Measurements from ENCODE around the gene FILIP1. TPM values are rescaled to one million over a fixed set of nuclear protein-coding genes. Genes with fewer than 3 reads are reported as not detected.

The FILIP1 gene
- total and polyA plus RNA-seq, 9 donors: 1.1 to 7.1 (median 2.7) TPM

DNA sequence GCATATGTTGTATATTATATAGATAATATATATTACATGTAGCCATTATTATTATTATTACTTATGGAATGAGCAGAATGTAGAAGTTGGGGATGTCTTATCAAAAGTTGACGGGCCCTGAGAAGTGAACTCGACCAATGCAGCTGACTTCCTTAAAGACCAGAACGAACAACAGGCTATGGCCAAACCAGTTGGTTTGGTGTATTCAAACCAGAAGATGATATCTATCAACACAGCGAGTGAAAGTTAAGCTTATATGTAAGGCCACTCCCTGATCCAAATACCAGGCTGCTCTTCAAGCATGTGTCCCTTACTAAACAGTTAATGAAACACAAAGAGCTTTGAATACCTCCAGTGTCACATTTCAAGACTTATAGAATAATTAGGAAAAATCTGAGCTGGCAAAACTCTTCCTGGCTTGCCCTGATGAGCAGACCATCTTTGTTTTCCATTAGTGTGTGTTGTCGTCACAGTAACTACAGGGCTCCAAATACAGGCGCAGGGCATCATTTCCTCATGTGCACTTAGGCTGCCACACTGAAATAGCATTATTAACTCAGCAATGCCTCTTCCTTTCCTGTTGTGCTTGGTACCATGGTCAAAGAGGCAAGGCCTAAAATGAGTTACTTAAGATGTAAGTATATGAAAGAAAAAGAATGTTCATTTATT lies 6.6 kb downstream of the FILIP1 start:
- H3K4me1 ChIP-seq (ENCODE audit: insufficient read depth): no peaks in the 10 kb centered on the region
- TF ChIP-seq, protein P1, sequence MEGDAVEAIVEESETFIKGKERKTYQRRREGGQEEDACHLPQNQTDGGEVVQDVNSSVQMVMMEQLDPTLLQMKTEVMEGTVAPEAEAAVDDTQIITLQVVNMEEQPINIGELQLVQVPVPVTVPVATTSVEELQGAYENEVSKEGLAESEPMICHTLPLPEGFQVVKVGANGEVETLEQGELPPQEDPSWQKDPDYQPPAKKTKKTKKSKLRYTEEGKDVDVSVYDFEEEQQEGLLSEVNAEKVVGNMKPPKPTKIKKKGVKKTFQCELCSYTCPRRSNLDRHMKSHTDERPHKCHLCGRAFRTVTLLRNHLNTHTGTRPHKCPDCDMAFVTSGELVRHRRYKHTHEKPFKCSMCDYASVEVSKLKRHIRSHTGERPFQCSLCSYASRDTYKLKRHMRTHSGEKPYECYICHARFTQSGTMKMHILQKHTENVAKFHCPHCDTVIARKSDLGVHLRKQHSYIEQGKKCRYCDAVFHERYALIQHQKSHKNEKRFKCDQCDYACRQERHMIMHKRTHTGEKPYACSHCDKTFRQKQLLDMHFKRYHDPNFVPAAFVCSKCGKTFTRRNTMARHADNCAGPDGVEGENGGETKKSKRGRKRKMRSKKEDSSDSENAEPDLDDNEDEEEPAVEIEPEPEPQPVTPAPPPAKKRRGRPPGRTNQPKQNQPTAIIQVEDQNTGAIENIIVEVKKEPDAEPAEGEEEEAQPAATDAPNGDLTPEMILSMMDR (IDR thresholded peaks at IDR 0.05): no peak
- TF ChIP-seq POLR2A (IDR thresholded peaks at IDR 0.05) (no peak), EP300 (IDR thresholded peaks at IDR 0.05) (no peak)
- intact Hi-C loops (cut with DNase I): no loop called here
- no peaks in the 10 kb centered on the region for H3K27me3 ChIP-seq
- WGBS, 3 donors: 93 to 96% (median 94%) methylated on average over 6 of the region's 6 CpGs
- no peak overlapping the region for H3K4me3 ChIP-seq
- no peaks in the 10 kb centered on the region for H3K36me3 ChIP-seq
- H3K9me3 ChIP-seq: no peaks in the 10 kb centered on the region
- no peak overlapping the region for H3K27ac ChIP-seq
- DNase-seq: no peak

DNA sequence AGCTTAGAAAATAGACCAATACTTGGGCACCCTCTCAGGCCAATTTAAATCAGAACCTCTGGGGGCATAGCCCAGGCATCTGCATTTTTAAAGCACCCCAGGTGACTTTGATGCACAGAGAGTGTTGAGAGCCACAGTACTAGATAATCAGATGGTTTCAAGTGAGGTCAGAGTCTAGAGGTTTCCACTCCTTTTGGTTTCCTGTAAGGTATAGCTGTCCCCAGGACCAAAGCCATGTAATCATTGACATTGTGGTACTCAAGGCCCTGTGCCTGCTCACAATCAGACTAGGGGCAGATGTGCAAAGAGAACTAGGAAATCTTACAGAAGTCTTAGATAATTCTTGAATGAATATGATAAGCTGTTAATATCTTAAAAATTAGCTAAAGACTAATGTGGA lies 9.1 kb downstream of the FILIP1 start:
- H3K27ac ChIP-seq: no peak overlapping the region
- intact Hi-C loops (cut with DNase I): no loop called here
- H3K4me3 ChIP-seq: no peak overlapping the region
- H3K9me3 ChIP-seq: no peaks in the 10 kb centered on the region
- H3K27me3 ChIP-seq: no peaks in the 10 kb centered on the region
- no peaks in the 10 kb centered on the region for H3K4me1 ChIP-seq (ENCODE audit: insufficient read depth)
- no peak for DNase-seq
- TF ChIP-seq POLR2A (IDR thresholded peaks at IDR 0.05) (no peak), EP300 (IDR thresholded peaks at IDR 0.05) (no peak)
- TF ChIP-seq, protein P1 (IDR thresholded peaks at IDR 0.05): no peak
- H3K36me3 ChIP-seq: no peaks in the 10 kb centered on the region

DNA sequence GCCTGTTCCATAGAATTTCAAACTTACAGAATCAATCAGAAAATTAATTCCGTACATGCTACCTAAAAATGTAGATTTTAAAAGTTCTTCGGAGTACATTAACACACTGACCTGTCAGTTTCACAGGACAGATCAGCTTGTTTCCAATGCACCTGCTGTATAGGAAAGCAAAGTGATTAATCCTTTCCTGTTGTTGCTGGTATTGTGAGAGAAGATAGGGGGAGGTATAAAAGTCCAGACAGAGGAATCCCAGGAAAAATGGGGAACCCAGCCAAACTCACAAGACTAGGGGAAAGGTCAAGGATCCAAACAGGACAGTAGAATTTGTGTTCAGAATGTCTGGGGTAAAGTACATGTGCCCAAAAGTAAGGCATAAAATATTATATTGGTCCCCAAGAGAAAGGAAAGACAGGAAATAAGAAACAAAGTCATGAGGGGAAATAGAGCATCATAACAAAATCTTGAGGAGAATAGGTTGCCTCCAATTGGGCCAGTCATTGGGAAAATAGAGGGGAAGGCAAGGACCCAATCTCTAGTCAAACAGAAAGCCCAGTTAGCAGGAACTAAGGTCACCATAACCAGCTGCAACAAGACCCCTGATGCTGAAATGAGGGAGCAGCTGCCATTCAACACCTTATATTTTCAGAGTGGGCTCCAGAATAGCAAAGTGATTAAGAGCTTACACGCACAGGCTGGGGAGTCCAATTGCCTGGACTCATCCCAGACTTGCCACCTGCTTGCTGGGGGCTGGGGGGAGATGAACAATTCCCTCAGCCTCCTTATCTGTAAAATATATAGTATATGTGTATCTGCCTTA lies 10.3 kb downstream of the FILIP1 start:
- no peak for DNase-seq
- Histone ChIP-seq H3K27ac (no peak overlapping the region), H3K4me1 (ENCODE audit: insufficient read depth) (no peaks in the 10 kb centered on the region), H3K27me3 (no peaks in the 10 kb centered on the region), H3K36me3 (no peaks in the 10 kb centered on the region), H3K4me3 (no peak overlapping the region), H3K9me3 (no peaks in the 10 kb centered on the region)
- intact Hi-C loops (cut with DNase I): no loop called here
- 68 to 89% (median 71%) methylated on average over 3 of the region's 3 CpGs for WGBS, 3 donors
- TF ChIP-seq, protein P1 (IDR thresholded peaks at IDR 0.05): no peak
- no peak for TF ChIP-seq POLR2A (IDR thresholded peaks at IDR 0.05)
- no peak for TF ChIP-seq EP300 (IDR thresholded peaks at IDR 0.05)

DNA sequence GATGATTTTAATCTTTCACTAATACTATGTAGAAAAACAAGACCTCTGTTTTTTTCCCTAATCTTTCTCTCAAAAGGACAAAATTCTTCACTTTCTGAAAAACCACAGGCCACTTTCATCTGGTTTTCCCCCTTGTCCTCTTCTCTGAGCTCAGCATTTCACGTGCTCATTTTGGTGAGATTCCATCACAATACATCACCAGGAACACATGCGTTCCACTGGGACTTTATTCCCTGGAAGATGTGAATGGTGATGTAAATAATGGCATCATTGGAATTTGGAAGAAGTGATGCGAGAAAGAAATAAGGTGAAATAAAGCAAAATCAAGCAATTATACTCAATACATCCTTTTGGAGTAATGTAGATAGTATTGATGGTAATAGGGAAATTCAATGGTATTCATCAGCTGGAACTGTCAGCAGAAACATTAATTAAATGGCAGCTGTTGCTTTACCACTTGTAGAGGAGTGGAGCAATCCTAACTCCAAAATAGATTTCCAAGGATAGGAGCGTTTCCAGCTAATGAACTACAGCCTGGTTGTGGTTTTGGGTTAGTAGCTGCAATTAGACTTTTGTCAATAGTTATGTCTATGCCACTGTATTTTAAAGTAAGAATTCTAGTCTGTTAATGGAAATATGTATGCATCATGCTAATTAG lies 11.5 kb downstream of the FILIP1 start:
- DNase-seq: no peak
- intact Hi-C loops (cut with DNase I): no loop called here
- Histone ChIP-seq H3K9me3 (no peaks in the 10 kb centered on the region), H3K4me3 (no peak overlapping the region), H3K27ac (no peak overlapping the region), H3K36me3 (no peaks in the 10 kb centered on the region), H3K27me3 (no peaks in the 10 kb centered on the region), H3K4me1 (ENCODE audit: insufficient read depth) (no peaks in the 10 kb centered on the region)
- WGBS, 3 donors: 63 to 80% (median 78%) methylated on average over 4 of the region's 4 CpGs
- no peak for TF ChIP-seq EP300 (IDR thresholded peaks at IDR 0.05)
- TF ChIP-seq POLR2A (IDR thresholded peaks at IDR 0.05): no peak
- TF ChIP-seq, protein P1 (IDR thresholded peaks at IDR 0.05): no peak

Measured in ovary (tissue), 9 donors.